Measurements from ENCODE around the gene BRCA1. TPM values are rescaled to one million over a fixed set of nuclear protein-coding genes. Genes with fewer than 3 reads are reported as not detected.

The BRCA1 gene
- total and polyA plus RNA-seq, 7 donors = 0.60 to 10.2 (median 5.6) TPM

GRCh38 chr17:43043307-43043706 lies 81.9 kb downstream of the BRCA1 start:
- TF ChIP-seq POLR2A (IDR thresholded peaks at IDR 0.05) = no peak
- intact Hi-C loops (cut with DNase I) = no loop called here
- DNase-seq = no peak
- Histone ChIP-seq H3K9me3 (no peaks in the 10 kb centered on the region), H3K36me3 (peaks cover 0 to 11% (median 0%) of the 10 kb centered on the region in 4 donors), H3K4me1 (no peaks in the 10 kb centered on the region), H3K27me3 (no peaks in the 10 kb centered on the region), H3K4me3 (no peak overlapping the region), H3K27ac (no peak overlapping the region)

GRCh38 chr17:43042025-43042628 lies 83.0 kb downstream of the BRCA1 start:
- Histone ChIP-seq H3K4me1 (no peaks in the 10 kb centered on the region), H3K36me3 (peaks cover 0 to 11% (median 0%) of the 10 kb centered on the region in 4 donors), H3K27me3 (no peaks in the 10 kb centered on the region), H3K9me3 (no peaks in the 10 kb centered on the region), H3K4me3 (no peak overlapping the region), H3K27ac (no peak overlapping the region)
- no peak for TF ChIP-seq EP300 (IDR thresholded peaks at IDR 0.05)
- no peak for TF ChIP-seq POLR2AphosphoS5 (IDR thresholded peaks at IDR 0.05)
- TF ChIP-seq CTCF (IDR thresholded peaks at IDR 0.05) = no peak
- TF ChIP-seq POLR2A (IDR thresholded peaks at IDR 0.05) = no peak
- intact Hi-C loops (cut with DNase I) = no loop called here
- DNase-seq = no peak
- 88 to 90% methylated on average over 5 of the region's 5 CpGs for WGBS, 2 donors

GRCh38 chr17:43040655-43041054 lies 84.5 kb downstream of the BRCA1 start:
- TF ChIP-seq POLR2A (IDR thresholded peaks at IDR 0.05) (no peak), POLR2AphosphoS5 (IDR thresholded peaks at IDR 0.05) (no peak), CTCF (IDR thresholded peaks at IDR 0.05) (no peak), EP300 (IDR thresholded peaks at IDR 0.05) (no peak)
- Histone ChIP-seq H3K9me3 (no peaks in the 10 kb centered on the region), H3K36me3 (peaks cover 0 to 11% (median 0%) of the 10 kb centered on the region in 4 donors), H3K4me3 (no peak overlapping the region), H3K4me1 (no peaks in the 10 kb centered on the region), H3K27me3 (no peaks in the 10 kb centered on the region), H3K27ac (no peak overlapping the region)
- intact Hi-C loops (cut with DNase I) = no loop called here
- no peak for DNase-seq
- WGBS, 2 donors = 79 to 91% methylated on average over 2 of the region's 2 CpGs

- Histone ChIP-seq H3K4me1 (no peaks in the 10 kb centered on the region), H3K9me3 (no peaks in the 10 kb centered on the region), H3K4me3 (no peak overlapping the region), H3K27ac (no peak overlapping the region), H3K36me3 (peaks cover 0 to 11% (median 0%) of the 10 kb centered on the region in 4 donors), H3K27me3 (no peaks in the 10 kb centered on the region)
- DNase-seq = no peak
- TF ChIP-seq POLR2AphosphoS5 (IDR thresholded peaks at IDR 0.05) (no peak), CTCF (IDR thresholded peaks at IDR 0.05) (no peak), EP300 (IDR thresholded peaks at IDR 0.05) (no peak), POLR2A (IDR thresholded peaks at IDR 0.05) (no peak)
- WGBS, 2 donors = 90 to 95% methylated on average over 2 of the region's 2 CpGs
- intact Hi-C loops (cut with DNase I) = no loop called here
Observed at GRCh38 chr17:43039646-43040045, 85.5 kb downstream of the BRCA1 start.

- Histone ChIP-seq H3K4me1 (no peaks in the 10 kb centered on the region), H3K4me3 (no peak overlapping the region), H3K36me3 (no peaks in the 10 kb centered on the region), H3K27ac (no peak overlapping the region), H3K27me3 (no peaks in the 10 kb centered on the region), H3K9me3 (no peaks in the 10 kb centered on the region)
- WGBS, 2 donors = 92 to 97% methylated on average over 3 of the region's 3 CpGs
- TF ChIP-seq POLR2A (IDR thresholded peaks at IDR 0.05) (no peak), CTCF (IDR thresholded peaks at IDR 0.05) (no peak), POLR2AphosphoS5 (IDR thresholded peaks at IDR 0.05) (no peak), EP300 (IDR thresholded peaks at IDR 0.05) (no peak)
- intact Hi-C loops (cut with DNase I) = no loop called here
- DNase-seq = no peak
Observed at GRCh38 chr17:43034894-43035293, 90.3 kb downstream of the BRCA1 start.
